Body of pancreas (tissue), 4 donors: ENCODE data around the gene MAFF.

ENCODE experiments used
- POLR2A ChIP-seq, 3 donors: fragments of 450-650 bp; IDR thresholded peaks; one replicate each; pipeline ENCODE4 v1.6.1; 2016; ENCODE audit warnings: antibody characterized with exemption in 3 of 3, mild to moderate bottlenecking in 2 of 3
- TF ChIP-seq, protein P1 (sequence below), 7 experiments: fragments of 450-650 bp in 4 of 7; fragments of 200-600 bp in 3 of 7; sonication (generic) in 3 of 7; IDR thresholded peaks; one replicate each; pipeline ENCODE4 v1.5.1; 2016 to 2019; ENCODE audit warnings: antibody characterized with exemption in 7 of 7

DNA sequence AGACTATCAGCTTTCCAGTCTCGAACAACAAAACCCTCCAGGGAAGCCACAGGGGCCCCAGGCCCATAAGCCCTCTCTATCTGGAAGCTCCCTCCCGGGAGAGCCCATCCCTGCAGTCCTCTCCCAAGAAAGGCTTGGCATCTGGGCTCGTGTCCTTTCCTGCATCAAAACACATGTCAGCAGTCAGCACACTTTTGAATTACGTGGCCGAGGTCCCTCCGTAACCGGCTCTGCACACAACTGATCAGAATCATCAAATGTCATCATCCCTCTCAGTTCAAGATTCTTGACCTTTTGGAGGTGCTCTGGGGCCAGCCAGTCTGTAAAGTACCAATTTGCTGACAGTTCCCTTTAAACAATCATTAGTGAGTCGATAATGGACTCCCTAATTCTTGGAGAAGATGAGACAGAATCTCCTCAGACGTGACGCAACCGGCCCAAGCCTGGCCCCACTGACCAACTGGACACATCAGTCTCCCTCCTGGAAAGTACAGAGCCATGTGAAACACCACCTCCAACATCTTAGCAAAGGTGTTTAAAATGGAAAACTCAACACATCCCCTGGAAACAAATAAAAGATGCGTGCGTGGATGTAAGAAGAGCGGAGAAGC is 33.6 kb downstream of the MAFF start:
- TF ChIP-seq, protein P1, sequence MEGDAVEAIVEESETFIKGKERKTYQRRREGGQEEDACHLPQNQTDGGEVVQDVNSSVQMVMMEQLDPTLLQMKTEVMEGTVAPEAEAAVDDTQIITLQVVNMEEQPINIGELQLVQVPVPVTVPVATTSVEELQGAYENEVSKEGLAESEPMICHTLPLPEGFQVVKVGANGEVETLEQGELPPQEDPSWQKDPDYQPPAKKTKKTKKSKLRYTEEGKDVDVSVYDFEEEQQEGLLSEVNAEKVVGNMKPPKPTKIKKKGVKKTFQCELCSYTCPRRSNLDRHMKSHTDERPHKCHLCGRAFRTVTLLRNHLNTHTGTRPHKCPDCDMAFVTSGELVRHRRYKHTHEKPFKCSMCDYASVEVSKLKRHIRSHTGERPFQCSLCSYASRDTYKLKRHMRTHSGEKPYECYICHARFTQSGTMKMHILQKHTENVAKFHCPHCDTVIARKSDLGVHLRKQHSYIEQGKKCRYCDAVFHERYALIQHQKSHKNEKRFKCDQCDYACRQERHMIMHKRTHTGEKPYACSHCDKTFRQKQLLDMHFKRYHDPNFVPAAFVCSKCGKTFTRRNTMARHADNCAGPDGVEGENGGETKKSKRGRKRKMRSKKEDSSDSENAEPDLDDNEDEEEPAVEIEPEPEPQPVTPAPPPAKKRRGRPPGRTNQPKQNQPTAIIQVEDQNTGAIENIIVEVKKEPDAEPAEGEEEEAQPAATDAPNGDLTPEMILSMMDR (IDR thresholded peaks at IDR 0.05), result no peak
- no peak for TF ChIP-seq POLR2A (IDR thresholded peaks at IDR 0.05)
